ENCODE measurements around the gene PHF20. TPM values are rescaled to one million over a fixed set of nuclear protein-coding genes. Genes with fewer than 3 reads are reported as not detected.

PHF20 gene
- total RNA-seq, 1 experiment from 2014 or later = 65.8 TPM

DNA sequence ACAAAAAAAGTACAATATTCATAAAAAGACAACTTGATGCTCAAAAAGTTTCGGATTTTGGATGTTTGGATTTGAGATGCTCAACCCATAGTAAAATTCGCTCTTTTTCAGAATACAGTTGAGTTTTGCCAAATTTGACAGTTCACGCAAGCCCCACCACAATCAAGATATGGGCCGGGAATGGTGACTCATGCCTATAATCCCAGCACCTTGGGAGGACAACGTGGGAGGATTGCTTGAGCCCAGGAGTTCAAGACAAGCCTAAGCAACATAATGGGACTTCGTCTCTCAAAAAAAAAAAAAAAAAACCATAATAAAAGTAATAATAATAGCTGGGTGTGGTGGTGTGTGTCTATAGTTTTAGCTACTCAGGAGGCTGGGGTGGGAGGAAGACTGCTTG lies 51.3 kb downstream of the PHF20 start (continued):
- TF ChIP-seq, protein P1, sequence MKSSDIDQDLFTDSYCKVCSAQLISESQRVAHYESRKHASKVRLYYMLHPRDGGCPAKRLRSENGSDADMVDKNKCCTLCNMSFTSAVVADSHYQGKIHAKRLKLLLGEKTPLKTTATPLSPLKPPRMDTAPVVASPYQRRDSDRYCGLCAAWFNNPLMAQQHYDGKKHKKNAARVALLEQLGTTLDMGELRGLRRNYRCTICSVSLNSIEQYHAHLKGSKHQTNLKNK (CRISPR knock-in tag; IDR thresholded peaks at IDR 0.05) = no peak
- no peak for TF ChIP-seq NR2C2 (CRISPR knock-in tag; IDR thresholded peaks at IDR 0.05)

DNA sequence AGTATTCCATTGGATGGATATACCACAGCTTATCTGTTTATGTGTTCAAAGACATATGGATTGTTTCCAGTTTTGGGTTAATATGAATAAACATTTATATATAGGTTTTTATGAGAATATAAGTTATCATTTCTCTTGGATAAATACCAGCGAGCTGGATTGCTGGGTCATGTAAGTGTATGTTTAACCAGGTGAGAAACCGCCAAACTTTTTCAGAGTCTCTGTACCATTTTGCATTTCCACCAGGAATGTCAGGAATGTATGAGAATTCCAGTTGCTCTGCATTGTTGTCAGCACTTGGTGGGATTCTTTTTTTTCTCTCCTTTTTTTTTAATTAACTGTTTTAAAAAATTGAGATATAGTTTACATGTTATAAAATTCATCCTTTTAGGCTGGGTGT lies 52.1 kb downstream of the PHF20 start:
- DNase-seq (ENCODE audit: low spot score) = no peak
- Mint-ChIP-seq H3K27me3 (ENCODE audit: low read depth) (no peaks in the 10 kb centered on the region), H3K4me1 (no peaks in the 10 kb centered on the region), H3K9me3 (no peaks in the 10 kb centered on the region), H3K36me3 (peaks cover 21% of the 10 kb centered on the region), H3K27ac (no peak overlapping the region; the same call in 1 of the 2 replicates), H3K4me3 (no peak overlapping the region)
- POLR2A ChIA-PET = interaction anchor here (0.6 kb wide), 1 partner anchor 8 kb away, joined by 4 read pairs; no protein-coding TSS in a partner anchor
- CTCF ChIA-PET = interaction anchor here (0.6 kb wide), 2 partner anchors 131 to 137 kb away, joined by 3 read pairs; no protein-coding TSS in a partner anchor
- ATAC-seq = peak; percentile 41; the same call in 1 of the 2 replicates
- TF ChIP-seq, protein P2, sequence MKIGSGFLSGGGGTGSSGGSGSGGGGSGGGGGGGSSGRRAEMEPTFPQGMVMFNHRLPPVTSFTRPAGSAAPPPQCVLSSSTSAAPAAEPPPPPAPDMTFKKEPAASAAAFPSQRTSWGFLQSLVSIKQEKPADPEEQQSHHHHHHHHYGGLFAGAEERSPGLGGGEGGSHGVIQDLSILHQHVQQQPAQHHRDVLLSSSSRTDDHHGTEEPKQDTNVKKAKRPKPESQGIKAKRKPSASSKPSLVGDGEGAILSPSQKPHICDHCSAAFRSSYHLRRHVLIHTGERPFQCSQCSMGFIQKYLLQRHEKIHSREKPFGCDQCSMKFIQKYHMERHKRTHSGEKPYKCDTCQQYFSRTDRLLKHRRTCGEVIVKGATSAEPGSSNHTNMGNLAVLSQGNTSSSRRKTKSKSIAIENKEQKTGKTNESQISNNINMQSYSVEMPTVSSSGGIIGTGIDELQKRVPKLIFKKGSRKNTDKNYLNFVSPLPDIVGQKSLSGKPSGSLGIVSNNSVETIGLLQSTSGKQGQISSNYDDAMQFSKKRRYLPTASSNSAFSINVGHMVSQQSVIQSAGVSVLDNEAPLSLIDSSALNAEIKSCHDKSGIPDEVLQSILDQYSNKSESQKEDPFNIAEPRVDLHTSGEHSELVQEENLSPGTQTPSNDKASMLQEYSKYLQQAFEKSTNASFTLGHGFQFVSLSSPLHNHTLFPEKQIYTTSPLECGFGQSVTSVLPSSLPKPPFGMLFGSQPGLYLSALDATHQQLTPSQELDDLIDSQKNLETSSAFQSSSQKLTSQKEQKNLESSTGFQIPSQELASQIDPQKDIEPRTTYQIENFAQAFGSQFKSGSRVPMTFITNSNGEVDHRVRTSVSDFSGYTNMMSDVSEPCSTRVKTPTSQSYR (CRISPR knock-in tag; IDR thresholded peaks at IDR 0.05) = no peak
- no peak for TF ChIP-seq HMGA2 (CRISPR knock-in tag; IDR thresholded peaks at IDR 0.05)
- TF ChIP-seq, protein P3, sequence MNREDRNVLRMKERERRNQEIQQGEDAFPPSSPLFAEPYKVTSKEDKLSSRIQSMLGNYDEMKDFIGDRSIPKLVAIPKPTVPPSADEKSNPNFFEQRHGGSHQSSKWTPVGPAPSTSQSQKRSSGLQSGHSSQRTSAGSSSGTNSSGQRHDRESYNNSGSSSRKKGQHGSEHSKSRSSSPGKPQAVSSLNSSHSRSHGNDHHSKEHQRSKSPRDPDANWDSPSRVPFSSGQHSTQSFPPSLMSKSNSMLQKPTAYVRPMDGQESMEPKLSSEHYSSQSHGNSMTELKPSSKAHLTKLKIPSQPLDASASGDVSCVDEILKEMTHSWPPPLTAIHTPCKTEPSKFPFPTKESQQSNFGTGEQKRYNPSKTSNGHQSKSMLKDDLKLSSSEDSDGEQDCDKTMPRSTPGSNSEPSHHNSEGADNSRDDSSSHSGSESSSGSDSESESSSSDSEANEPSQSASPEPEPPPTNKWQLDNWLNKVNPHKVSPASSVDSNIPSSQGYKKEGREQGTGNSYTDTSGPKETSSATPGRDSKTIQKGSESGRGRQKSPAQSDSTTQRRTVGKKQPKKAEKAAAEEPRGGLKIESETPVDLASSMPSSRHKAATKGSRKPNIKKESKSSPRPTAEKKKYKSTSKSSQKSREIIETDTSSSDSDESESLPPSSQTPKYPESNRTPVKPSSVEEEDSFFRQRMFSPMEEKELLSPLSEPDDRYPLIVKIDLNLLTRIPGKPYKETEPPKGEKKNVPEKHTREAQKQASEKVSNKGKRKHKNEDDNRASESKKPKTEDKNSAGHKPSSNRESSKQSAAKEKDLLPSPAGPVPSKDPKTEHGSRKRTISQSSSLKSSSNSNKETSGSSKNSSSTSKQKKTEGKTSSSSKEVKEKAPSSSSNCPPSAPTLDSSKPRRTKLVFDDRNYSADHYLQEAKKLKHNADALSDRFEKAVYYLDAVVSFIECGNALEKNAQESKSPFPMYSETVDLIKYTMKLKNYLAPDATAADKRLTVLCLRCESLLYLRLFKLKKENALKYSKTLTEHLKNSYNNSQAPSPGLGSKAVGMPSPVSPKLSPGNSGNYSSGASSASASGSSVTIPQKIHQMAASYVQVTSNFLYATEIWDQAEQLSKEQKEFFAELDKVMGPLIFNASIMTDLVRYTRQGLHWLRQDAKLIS (CRISPR knock-in tag; IDR thresholded peaks at IDR 0.05; ENCODE audit: borderline replicate concordance) = no peak
- TF ChIP-seq, protein P4, sequence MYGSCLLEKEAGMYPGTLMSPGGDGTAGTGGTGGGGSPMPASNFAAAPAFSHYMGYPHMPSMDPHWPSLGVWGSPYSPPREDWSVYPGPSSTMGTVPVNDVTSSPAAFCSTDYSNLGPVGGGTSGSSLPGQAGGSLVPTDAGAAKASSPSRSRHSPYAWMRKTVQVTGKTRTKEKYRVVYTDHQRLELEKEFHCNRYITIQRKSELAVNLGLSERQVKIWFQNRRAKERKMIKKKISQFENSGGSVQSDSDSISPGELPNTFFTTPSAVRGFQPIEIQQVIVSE (CRISPR knock-in tag; IDR thresholded peaks at IDR 0.05; ENCODE audit: borderline replicate concordance) = no peak
- TF ChIP-seq, protein P5, sequence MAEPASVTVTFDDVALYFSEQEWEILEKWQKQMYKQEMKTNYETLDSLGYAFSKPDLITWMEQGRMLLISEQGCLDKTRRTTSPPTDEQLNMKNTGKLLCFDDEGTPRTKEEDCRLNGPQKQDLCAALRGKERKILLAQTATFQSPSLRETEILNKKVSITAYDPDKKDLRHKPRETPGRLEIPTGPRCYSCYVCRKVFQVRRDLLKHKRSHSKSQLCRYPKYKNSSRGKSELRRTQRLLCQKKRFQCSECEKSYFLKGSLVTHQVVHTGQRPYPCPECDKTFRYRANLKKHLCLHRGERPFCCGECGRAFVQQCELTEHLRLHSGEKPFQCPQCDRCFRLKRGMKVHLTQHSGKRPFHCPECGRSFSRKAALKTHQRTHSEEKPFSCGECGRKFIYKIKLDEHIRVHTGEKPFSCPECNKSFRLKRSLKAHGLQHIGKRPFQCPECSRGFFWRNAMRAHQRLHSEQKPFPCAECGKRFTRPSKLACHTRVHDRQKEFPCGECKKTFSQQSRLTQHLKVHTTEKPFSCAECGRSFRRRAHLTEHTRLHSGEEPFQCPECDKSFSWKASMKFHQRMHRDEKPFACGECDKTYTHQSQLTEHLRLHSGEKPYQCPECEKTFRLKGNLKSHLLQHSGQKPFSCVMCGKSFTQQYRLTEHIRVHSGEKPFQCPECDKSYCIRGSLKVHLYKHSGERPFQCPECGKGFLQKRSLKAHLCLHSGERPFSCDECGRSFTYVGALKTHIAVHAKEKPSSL (CRISPR knock-in tag; conservative IDR thresholded peaks at IDR 0.05) = no peak
- no peak for TF ChIP-seq GABPB1 (CRISPR knock-in tag; IDR thresholded peaks at IDR 0.05)
- TF ChIP-seq FOXJ3 (CRISPR knock-in tag; IDR thresholded peaks at IDR 0.05; ENCODE audit: borderline replicate concordance) = no peak
- TF ChIP-seq ZNF138 (CRISPR knock-in tag; conservative IDR thresholded peaks at IDR 0.05) = no peak
- TF ChIP-seq ZNF263 (CRISPR knock-in tag; IDR thresholded peaks at IDR 0.05; ENCODE audit: low read depth) = no peak
- TF ChIP-seq, protein P6, sequence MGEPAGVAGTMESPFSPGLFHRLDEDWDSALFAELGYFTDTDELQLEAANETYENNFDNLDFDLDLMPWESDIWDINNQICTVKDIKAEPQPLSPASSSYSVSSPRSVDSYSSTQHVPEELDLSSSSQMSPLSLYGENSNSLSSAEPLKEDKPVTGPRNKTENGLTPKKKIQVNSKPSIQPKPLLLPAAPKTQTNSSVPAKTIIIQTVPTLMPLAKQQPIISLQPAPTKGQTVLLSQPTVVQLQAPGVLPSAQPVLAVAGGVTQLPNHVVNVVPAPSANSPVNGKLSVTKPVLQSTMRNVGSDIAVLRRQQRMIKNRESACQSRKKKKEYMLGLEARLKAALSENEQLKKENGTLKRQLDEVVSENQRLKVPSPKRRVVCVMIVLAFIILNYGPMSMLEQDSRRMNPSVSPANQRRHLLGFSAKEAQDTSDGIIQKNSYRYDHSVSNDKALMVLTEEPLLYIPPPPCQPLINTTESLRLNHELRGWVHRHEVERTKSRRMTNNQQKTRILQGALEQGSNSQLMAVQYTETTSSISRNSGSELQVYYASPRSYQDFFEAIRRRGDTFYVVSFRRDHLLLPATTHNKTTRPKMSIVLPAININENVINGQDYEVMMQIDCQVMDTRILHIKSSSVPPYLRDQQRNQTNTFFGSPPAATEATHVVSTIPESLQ (CRISPR knock-in tag; IDR thresholded peaks at IDR 0.05) = no peak
- no peak for TF ChIP-seq SMAD4 (CRISPR knock-in tag; IDR thresholded peaks at IDR 0.05)
- TF ChIP-seq SP1 (CRISPR knock-in tag; conservative IDR thresholded peaks at IDR 0.05) = no peak
- TF ChIP-seq RORB (CRISPR knock-in tag; IDR thresholded peaks at IDR 0.05) = no peak
- TF ChIP-seq, protein P7, sequence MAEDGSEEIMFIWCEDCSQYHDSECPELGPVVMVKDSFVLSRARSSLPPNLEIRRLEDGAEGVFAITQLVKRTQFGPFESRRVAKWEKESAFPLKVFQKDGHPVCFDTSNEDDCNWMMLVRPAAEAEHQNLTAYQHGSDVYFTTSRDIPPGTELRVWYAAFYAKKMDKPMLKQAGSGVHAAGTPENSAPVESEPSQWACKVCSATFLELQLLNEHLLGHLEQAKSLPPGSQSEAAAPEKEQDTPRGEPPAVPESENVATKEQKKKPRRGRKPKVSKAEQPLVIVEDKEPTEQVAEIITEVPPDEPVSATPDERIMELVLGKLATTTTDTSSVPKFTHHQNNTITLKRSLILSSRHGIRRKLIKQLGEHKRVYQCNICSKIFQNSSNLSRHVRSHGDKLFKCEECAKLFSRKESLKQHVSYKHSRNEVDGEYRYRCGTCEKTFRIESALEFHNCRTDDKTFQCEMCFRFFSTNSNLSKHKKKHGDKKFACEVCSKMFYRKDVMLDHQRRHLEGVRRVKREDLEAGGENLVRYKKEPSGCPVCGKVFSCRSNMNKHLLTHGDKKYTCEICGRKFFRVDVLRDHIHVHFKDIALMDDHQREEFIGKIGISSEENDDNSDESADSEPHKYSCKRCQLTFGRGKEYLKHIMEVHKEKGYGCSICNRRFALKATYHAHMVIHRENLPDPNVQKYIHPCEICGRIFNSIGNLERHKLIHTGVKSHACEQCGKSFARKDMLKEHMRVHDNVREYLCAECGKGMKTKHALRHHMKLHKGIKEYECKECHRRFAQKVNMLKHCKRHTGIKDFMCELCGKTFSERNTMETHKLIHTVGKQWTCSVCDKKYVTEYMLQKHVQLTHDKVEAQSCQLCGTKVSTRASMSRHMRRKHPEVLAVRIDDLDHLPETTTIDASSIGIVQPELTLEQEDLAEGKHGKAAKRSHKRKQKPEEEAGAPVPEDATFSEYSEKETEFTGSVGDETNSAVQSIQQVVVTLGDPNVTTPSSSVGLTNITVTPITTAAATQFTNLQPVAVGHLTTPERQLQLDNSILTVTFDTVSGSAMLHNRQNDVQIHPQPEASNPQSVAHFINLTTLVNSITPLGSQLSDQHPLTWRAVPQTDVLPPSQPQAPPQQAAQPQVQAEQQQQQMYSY (CRISPR knock-in tag; IDR thresholded peaks at IDR 0.05) = no peak
- no peak for TF ChIP-seq TCF7 (CRISPR knock-in tag; IDR thresholded peaks at IDR 0.05; ENCODE audit: low read depth)
- no peak for TF ChIP-seq SMAD3 (CRISPR knock-in tag; IDR thresholded peaks at IDR 0.05; ENCODE audit: borderline replicate concordance)
- no peak for TF ChIP-seq ZNF232 (CRISPR knock-in tag; IDR thresholded peaks at IDR 0.05)
